Activated T-helper 9 cell treated with anti-CD3 and anti-CD28 coated beads, Interleukin-2, amount 50 U/mL, for 16 hours (primary cell): ENCODE data around the gene DGKB.

Experiments
- DNase-seq: peaks from one replicate; pipeline ENCODE4 v3.0.0-alpha.2; 2020; ENCODE audit warnings: low read depth

Gene DGKB

GRCh38 chr7:14859267-14859666 is 43.3 kb downstream of the DGKB start:
- no peak for DNase-seq

DNA sequence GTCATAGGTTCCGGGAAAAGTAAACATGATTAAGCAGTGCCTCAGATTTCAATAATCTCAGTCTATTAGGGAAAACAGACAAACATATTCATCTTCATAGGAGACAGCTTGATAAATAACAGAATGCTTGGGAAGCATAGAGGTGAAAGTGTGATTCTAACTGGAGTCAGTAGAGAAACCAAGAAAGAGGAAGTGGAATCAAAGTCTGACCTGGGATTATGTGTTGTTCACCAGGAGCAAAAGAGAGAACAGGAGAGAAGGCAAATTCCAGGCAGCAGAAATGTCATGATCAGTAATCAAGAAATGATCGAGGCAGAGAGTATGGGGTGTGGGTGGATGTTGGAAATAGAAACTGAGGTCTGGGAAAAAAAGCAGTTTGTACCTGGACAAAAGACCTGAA is 43.7 kb downstream of the DGKB start:
- no peak for DNase-seq

GRCh38 chr7:14858410-14858809 is 44.1 kb downstream of the DGKB start:
- no peak for DNase-seq

GRCh38 chr7:14855033-14855794 is 47.3 kb downstream of the DGKB start:
- no peak for DNase-seq

DNA sequence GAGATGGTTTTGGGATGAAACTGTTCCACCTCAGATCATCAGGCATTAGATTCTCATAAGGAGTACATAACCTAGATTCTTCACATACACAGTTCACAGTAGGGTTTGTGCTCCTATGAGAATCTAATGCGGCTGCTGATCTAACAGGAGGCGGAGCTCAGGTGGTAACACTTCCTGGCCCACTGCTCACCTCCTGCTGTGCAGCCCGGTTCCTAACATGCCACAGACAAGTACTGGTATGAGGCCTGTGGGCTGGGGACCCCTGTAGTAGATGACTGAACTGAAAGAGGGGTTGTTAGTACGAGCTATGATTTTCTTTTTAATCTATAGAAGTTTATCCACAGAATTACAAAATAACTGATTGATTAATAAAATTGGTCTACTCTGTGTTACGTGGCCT is 48.1 kb downstream of the DGKB start:
- DNase-seq = no peak

DNA sequence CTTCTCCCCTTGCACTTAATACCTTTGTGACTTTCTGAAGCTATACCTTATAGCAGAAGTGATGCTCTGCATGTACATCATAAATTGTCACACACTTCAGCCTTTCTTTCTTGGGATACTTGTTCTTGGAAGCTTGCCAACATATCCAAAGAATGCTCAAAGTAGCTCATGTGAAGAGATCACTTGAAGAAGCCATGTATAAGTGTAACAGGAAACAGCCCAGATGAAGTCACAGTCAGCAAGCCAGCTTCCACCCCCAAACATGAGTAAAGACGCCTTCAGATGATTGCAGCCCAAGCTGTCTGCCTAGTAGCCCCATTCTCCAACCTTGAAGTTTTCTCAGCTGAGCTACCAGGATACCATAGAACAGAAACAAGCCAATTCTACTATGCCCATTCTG is 50.9 kb downstream of the DGKB start:
- DNase-seq = no peak

GRCh38 chr7:14850039-14850438 is 52.5 kb downstream of the DGKB start:
- no peak for DNase-seq

GRCh38 chr7:14846405-14846804 is 56.1 kb downstream of the DGKB start:
- DNase-seq = no peak

DNA sequence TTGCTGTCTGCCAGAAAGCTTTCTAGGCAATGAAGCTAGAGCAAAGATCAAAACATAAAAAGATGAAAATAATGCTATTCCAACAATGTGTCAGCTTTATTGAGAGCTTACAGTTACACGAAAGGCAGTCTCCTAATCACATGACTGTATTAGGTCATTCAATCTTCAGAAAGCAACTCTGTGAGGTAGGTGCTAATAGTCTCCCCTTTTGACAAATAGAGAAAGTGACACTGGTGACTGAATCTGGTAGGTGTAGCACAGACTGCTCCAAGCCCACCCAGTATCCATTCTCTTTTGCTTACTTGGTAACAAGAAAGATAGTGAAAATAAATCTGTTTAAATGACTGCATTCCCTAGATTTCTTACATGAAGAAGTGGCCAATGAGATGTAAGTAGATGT is 58.8 kb downstream of the DGKB start:
- DNase-seq = no peak

- no peak for DNase-seq
These were observed 60.0 kb downstream of the DGKB start for GRCh38 chr7:14842523-14842922.

DNA sequence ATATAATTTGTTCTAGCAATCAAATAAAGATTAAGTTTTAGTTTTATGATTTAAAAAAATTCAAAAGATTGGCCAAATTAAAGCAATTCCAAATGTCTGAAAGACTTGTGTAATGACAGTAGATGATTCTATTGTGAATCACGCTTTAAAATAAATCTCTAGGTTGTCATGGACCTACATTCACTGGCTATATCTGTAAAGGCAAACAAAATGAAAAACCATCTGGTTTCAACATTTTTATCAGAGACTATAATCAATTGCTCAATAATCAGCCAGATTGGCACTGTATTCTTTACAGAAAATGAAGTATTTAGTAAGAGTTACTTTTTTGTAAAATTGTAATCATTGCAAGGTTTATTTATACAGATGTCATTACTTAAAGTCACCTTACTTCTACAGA is 60.7 kb downstream of the DGKB start:
- no peak for DNase-seq

DNA sequence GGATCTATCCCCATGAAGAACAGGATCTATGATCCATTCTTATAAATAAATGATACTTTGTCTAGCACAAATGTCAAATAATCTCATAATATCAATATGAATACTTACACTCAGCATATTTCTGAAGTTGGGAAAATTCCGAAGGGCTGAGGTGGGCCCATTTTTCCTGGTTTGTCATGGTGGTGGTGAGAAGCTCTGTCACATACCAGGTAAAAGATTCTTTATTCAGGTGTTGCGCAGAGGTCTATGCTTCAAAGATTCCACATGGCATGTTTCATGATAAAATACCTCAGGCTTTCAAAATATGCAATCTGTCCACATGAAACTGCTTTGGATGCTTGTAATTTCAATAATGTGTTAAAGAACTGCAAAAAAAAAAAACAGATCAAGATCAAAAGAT is 61.5 kb downstream of the DGKB start:
- no peak for DNase-seq

- no peak for DNase-seq
These were observed 63.2 kb downstream of the DGKB start for GRCh38 chr7:14839307-14839706.

DNA sequence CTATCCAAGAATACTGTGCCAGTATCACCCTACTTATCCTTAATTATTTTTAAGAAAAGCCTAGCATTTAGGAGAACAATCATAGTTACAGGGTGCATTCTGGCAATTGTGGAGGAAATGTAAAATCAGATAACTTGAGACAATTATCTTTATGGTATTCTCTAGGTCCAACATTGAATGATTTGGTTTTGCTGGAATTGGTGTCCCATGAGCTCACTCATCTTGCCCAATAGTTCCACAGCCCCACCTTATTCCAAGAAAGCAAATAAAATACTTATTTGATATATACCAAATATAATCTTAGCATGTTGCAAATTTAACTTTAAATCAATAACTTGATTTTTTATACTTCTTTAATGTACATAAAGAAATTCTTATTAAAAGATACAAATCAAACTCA is 65.3 kb downstream of the DGKB start:
- no peak for DNase-seq

GRCh38 chr7:14836571-14837189 is 65.9 kb downstream of the DGKB start:
- DNase-seq = no peak

GRCh38 chr7:14836006-14836405 is 66.5 kb downstream of the DGKB start:
- DNase-seq = no peak

DNA sequence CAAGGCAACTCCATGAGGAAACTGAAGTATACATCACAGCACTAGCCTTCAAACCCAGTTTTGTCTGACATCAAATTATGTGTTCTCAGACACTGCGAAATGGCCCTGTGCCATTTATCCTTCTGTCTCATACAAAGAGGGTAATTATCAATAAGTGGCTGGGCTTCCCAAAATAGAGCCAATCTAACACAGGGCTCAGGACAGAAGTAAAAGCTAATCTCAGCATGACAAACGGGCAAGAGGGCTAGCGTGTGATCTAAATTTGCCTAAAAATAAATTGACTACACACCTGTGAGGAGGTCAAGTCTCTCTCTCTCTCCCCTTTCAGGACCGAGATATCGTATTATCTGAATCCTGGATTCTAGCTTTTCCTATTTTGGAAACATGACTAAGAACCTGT is 67.2 kb downstream of the DGKB start:
- DNase-seq = no peak

DNA sequence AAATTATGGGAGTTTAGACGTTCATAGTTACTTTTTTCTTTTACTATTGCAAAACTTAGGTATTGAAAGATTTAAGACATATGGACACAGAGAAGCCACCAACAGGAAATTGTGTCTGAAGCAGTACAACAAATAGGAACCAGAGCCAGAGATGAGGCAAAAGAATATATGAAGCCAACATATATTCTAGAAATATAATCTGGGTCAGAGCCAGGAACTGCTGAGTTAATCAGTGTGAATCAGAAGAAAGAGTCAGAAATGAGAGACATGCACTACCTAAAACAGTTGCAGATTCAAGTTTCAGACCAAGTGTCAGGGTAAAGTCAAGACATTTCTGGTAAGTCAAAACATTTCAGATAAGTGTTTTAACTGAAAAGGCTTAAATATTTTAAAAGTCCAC is 67.7 kb downstream of the DGKB start:
- no peak for DNase-seq

DNA sequence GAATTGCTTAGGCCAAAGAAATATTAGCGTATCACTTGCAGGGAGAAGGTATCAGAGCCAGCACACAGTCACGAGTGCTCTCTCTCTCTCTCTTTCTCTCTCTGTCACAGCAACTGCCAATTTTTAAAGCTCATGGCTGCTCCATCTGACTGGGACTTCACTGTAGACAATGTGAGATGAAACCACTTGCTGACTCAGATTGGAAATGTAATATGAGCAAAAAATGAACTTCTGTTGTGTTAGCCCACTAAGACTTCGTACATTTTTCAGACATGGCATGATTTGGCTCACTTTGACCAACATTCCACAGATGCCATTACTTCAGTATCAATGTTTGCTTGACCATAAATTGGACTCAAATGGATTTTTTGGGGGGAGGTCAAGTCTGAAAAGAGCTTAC is 68.1 kb downstream of the DGKB start:
- DNase-seq = no peak

- DNase-seq = no peak
These were observed 68.8 kb downstream of the DGKB start for GRCh38 chr7:14833707-14834106.

DNA sequence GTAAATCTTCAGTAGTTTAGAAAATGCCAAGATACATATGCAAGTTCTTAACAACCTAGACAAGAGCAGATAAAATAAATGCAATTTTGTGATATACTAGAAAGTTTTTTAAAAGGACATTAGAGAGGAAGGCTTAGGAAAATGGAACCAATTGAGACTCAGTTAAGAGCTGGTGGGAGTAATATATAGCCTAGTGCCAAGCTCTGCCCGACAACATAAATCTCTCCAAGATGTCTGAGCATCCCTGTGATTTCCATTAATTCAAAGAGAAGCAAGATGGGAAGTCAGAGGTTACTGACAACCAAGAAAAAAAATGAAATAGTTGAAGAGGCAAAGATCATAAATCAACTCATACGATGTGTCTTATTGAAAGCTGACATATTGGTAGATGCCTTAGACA is 74.5 kb downstream of the DGKB start:
- DNase-seq = no peak

- no peak for DNase-seq
These were observed 76.1 kb downstream of the DGKB start for GRCh38 chr7:14826426-14826825.

DNA sequence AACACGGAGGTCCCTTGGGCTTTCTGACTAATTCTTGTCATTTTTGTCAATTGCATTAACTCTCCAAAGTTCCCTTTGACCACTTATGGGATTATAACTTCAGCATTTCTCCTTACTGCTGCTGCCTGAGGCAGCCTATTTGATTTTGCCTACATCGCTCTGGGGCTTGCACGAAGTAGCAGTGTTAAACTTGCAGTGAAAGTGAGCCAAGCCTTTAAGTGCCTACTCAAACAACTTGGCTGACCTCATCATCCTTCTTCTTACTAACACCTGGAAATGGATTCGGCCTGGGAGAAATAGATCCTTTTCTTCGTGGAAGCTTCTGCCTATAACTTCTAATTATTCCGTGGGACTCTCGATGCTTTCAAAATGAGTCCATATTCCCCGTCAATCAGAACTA is 76.6 kb downstream of the DGKB start:
- DNase-seq = no peak

GRCh38 chr7:14822481-14822854 is 80.1 kb downstream of the DGKB start:
- DNase-seq = no peak
